ENCODE measurements around the gene ANTXR1.

Gene ANTXR1

DNA sequence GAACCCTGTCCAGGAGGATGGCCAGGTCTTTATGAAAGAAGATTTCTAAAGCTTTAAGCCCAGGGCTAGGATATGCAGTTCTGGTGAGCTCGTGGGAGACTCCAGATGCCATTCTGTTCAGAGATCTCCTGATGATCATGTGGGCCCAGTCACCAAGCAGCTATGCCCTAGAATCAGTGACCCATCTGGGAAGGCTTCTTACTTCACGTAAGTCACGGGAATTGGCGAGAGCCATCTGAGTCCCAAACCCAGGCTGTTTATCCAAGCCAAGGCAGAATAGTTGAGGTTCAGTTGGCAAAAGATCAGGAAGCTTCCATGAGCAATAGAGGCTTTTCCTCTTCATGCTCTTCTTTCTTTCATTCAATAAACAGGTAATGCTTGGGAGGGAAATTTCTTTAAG, 23.9 kb downstream of the ANTXR1 start:
- no peak for DNase-seq

DNA sequence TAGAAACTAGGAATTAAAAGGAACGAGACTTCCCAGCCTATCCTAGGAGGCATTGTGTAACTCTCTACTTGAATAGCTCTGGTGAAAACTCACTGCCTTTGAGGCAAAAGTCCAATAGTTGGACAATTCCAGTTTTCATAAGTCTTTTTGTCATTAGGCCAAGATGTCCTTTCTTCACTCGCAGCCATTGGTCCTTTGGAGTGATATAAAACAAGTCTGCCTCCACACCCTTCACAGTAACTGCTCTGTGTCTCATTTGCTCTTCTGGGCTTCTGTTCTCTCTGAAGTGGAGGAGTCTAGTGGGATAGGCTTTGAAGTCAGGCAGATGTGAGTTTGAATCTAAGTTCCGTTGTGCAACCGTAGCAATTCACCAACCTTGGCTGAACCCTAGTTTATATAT, 28.2 kb downstream of the ANTXR1 start:
- DNase-seq = no peak

- no peak for DNase-seq
These were observed 30.9 kb downstream of the ANTXR1 start for GRCh38 chr2:69043736-69044400.

GRCh38 chr2:69046221-69046662, 33.3 kb downstream of the ANTXR1 start:
- no peak for DNase-seq

DNA sequence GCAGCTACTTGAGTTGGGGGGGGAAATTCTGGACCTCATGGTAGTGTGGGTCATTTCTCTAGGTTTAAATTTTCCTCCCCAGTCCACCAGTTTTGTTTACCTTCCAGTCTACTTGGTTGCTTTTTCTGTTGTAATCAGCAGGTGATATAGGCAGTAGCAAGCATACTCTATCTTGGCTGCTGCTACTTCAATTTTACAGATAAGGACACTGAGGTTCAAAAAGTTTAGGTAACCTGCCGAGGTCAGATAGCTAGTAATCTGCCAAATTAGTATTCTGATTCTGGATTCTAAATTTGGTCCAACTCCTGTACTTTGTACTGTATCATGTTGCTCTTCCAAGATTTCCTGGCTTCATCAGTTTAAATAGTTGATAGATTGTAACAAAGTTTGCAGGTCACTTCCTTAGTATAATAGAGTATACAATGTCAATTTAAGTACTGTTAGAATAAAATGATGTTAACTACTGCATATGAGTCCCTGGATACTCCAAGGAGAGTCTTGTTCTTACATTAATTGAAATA, 34.7 kb downstream of the ANTXR1 start:
- no peak for DNase-seq

DNA sequence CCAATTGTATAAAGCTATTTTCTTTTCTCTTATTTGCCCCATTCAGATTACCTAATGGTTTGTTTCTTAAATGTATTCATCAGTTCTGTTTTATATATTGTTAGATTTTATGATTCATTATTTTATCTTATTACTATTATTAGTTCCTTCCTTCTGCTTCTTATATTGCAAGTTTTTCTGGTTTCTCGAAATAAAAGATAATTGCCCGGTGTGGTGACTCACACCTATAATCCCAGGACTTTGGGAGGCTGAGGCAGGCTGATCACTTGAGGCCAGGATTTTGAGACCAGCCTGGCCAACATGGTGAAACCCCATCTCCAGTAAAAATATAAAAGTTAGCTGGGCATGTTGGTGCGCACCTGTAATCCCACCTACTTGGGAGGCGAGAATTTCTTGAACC, 37.8 kb downstream of the ANTXR1 start:
- no peak for DNase-seq

- DNase-seq = no peak
These were observed 40.5 kb downstream of the ANTXR1 start for GRCh38 chr2:69053416-69053965.

GRCh38 chr2:69054431-69054830, 41.5 kb downstream of the ANTXR1 start:
- no peak for DNase-seq

DNA sequence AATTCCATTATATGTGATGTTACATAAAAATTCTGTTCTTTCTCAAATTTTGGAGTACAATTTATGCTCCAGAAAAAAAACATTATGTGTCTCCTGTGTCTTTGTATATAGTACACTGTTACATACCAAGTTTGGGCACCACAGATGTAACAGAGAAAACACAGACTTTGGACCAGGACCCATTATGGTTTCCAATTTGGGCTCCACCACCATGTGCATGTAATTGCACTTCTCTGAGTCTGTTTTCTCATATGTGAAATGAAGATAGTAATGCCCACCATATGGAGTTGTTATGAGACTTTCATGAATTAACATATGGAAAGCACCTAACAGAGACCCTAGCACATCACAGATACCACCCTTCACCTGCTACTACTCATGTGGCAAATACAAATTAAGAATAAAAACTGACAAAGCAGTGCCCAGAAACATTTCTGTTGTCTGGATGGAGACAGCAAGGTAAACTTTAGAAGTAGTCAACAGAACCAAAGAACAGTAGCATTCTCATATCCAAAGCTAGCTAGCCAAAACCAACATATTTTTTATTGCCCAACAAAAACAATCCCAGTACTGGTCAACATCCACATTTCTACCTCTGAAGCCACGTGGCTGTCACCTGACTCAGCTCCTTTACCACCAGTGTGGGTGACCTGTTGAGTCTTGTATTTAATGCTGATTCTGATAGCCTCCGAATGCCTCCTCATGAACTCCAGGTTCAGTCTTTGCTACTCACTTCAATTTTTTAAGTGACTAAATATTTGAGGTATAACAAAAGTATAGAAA, 42.9 kb downstream of the ANTXR1 start:
- DNase-seq = no peak

- no peak for DNase-seq
These were observed 44.7 kb downstream of the ANTXR1 start for GRCh38 chr2:69057660-69058059.

DNA sequence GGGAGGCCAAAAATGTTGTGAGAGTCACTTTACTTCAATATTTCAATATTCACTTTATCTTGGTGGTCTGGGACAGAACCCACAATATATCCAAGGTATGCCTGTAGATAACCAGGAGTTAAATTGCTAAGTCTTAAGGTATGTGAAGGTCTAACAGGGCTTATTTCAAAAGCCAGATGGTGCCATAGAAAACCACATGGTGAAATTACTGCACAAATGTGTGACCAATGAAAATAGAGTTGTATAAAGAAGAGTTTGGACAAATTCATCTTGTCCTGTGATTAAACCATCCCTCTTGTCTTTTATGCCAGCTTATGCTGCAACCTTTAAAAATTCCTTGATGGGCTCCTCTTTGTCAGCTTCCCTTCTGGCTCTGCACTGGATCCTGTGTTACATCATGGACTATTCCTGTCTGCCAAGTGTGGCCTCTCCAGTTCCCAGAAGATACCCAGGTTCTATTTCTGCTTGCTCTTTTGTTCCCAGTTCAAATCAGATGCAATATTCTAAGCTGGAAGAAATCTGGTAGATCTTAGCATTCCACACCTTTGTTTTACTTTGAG, 46.8 kb downstream of the ANTXR1 start:
- no peak for DNase-seq

DNA sequence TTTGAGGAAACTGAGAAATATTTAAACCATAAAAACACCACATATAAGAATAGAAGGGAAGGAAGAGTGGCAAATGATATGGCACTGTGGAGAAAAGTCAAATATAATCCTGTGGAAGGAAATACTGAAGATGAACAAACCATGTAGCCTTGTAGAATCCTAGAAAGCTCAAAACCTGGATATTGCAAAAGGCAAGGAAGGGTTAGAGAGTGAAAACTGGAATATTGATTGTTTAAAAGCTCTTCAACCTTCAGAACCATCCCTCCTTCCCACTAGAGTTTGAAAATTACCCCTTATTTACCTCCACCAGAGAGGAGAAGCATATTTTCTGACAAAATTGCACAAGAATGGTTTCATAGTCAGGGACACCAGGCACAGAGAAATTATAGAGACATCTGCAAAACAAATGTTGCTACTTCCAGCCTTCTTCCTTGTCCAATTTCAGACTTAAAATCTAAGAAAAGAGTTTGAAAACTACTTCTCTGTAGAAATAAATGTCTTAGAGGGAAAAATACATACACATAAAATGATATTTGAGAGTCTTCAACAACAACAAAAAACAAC, 48.0 kb downstream of the ANTXR1 start:
- DNase-seq = no peak

DNA sequence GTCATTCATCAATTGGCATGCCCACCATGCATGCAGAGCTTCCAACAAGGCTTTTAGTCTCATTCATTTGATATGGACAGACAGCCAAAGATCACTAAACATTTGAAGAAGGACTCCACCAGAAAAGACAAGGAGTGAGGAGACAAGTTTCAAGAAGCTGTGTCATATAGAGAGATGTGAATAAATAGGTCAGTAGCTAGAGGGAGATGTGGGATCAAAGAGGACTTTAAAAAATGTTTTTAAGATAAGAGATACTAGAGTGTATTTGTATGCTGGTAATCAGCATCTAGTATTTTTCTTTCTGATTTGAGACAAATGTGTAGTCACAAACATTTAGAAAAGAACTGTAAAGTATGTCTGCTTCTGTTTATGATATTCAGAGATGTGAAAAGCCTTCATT, 48.5 kb downstream of the ANTXR1 start:
- no peak for DNase-seq

DNA sequence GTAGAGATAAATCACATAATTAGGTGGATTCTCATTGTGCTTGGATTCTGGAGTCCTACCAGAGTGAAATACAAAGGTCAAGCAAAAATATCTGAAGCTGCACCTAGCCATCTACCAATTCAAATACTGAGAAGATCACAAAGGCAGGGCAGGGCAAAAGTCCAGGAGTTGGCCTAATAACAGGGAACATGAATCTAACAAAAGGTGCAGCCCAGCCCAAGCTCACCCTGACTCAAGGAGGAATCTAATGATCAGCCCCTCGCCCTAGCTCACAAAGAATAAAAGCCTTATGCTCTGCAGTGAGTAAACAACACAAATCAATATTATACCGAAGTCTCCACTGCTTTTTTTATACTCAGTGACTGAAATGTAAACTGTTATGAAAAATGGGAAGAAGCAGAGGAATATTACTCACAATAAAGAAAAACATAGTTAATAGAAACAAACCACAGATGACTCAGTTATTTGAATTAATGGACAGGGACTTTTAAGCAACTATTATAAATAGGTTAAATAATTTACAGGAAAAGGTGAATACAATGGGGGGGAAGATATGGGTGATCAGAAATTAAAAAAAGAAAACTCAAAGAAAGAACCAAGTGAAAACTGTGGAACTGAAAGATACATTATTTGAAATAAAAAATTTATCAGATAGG, 49.5 kb downstream of the ANTXR1 start:
- no peak for DNase-seq

DNA sequence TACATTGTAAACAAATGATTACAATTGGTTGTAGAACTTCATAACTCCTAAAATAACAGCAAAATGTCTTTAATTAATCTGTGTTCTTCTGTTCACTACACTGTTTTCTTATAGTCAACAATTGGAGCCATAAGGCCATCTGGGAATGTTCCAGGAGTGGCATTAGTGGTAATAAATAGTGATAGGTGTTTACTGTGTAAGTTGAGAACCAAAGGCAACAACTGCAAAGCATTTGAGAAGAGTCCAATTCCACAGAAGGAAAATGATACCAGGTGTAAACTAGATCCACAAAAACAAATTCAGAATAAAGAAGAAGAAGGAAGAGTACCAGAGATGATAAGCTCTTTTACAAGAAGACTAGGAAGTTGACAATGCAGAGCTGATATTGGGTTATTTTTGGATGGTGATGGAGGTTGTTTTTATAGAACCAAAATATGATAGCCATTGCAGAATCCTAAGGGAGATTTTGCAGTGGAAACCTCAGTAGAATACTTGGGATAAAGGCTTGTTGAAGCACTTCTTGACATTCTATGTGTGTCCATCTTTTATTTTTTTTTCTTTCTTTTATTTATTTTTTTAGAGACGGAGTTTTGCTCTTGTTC, 52.9 kb downstream of the ANTXR1 start:
- no peak for DNase-seq

DNA sequence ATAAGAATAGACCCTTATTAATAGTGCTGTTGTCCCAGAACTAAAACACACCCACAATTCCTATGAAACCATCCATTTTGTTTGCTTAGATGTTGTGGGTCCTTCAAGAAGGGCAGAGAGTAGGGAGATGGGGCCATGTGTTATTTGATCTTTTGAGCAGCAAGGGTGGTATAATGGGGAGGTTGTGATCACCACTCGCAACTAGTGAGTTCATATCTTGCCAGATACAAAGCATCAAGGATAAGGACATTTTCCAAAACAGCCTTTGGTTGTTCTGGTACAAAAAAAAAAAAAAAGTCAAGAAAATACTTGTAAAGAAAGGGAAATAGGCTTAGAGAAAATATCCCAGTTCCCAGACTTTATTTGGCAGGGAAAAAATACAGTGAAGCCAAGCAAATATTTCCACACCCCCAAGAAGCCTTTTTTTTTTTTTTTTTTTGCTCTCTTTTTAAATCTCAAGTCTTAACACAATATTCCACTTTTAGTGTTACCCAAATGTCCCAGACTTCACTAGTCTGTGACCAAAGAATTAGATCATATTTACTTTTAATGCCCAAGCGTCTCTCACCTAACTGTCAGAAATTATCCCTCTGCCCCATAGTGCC, 54.1 kb downstream of the ANTXR1 start:
- no peak for DNase-seq

GRCh38 chr2:69067866-69068265, 54.9 kb downstream of the ANTXR1 start:
- DNase-seq = no peak

GRCh38 chr2:69070969-69071368, 58.0 kb downstream of the ANTXR1 start:
- DNase-seq = no peak

DNA sequence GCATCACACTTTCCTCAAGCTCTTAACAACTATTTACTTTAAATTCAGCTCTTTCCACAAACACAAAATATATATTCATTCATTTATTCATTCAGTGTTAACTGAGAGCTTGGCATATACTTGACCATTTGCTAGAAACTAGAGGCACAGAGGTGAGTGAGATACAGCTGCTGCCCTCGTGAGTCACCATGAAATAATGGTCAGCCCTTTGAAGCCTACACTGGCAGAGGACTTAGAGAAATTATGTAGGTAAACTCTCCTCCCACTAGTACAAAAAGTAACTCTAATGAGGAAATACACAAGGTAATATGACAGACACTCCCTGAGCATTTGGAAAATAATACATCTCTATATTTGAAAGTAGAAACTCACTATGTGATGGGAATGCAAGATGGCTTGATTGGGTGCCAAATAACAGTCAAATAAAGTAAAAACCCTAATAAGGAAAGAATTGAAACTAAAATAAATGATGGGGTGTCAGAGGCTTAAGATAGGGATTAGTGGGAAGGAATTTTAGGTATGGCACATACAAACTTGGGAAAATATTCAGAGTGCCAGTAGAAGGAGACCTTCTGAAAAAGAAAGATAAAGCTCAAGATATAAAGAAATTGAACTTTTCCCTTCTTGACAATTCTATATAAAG, 61.1 kb downstream of the ANTXR1 start:
- DNase-seq = no peak

DNA sequence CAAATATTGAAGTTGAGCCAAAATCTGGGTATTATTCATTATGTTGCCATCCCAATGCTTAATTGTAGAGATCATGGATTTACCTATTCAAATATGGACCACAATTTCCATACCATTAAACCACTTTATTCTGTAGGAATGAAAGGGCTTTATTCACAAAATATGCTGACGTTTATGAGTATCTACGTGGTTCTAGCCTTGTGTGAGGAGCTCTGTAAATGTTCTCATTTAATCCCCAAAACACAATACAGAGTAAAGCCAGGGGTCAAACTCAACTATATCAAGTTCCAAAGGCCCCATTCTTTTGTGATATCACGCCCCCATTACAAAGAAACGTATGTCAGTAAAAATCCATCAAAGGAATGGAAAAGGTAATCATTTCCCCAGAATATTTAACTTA, 61.9 kb downstream of the ANTXR1 start:
- no peak for DNase-seq

DNA sequence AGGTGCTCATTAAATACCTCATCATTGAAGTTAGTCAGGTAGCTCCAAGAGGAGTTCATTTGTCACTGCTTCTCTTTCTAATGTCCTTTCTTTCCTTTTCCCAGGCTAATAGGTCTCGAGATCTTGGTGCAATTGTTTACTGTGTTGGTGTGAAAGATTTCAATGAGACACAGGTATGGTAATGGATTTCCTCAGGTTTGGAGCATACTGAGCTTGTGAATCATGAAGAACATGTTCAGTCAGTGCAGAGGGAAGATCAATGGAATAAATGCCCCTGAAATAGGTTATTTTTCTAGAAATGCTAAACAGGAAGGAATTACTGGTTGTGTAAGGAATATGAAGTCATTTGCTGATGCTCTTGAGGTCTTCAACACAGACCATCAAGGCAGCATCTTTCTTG, 62.5 kb downstream of the ANTXR1 start:
- no peak for DNase-seq

All from stimulated activated naive CD4-positive, alpha-beta T cell treated with Interleukin-2 at 50 U/mL for 16 hours (primary cell).